Measurements from ENCODE around the gene ABHD2. TPM values are rescaled to one million over a fixed set of nuclear protein-coding genes. Genes with fewer than 3 reads are reported as not detected.
A peak's percentile ranks its signal among the peaks of the same experiment; 100 is the strongest.
"Not testable (repeated sequence)": the region's sequence is repeated elsewhere in the genome, so short reads cannot be mapped to it uniquely, and the experiment has no call there.

The ABHD2 gene
- total RNA-seq, 2 experiments from 2014 or later = 53.3 to 58.1 TPM

GRCh38 chr15:89083246-89083645 lies 5.0 kb upstream of the ABHD2 start:
- H3K27ac Mint-ChIP-seq = no peak overlapping the region
- no peaks in the 10 kb centered on the region for H3K4me1 Mint-ChIP-seq
- no peaks in the 10 kb centered on the region for H3K9me3 Mint-ChIP-seq (ENCODE audit: low read depth)
- H3K36me3 Mint-ChIP-seq = no peaks in the 10 kb centered on the region
- ATAC-seq (no peak), DNase-seq (no peak)
- CTCF ChIA-PET = no interaction called here
- H3K4me3 Mint-ChIP-seq = no peak overlapping the region
- peaks cover 13% of the 10 kb centered on the region for H3K27me3 Mint-ChIP-seq

- DNase-seq = no peak
- Mint-ChIP-seq H3K4me1 (peaks cover 10% of the 10 kb centered on the region), H3K4me3 (no peak overlapping the region), H3K27ac (no peak overlapping the region), H3K9me3 (ENCODE audit: low read depth) (no peaks in the 10 kb centered on the region), H3K27me3 (peaks cover under 1% of the 10 kb centered on the region), H3K36me3 (peaks cover 3% of the 10 kb centered on the region)
- CTCF ChIA-PET = interaction anchor here (0.5 to 1.4 kb wide), 2 partner anchors 28 to 38 kb away, joined by 3 read pairs; no protein-coding TSS in a partner anchor
- no peak for ATAC-seq
Observed at GRCh38 chr15:89085289-89085926, 2.8 kb upstream of the ABHD2 start.

- not testable (repeated sequence) for H3K27ac Mint-ChIP-seq; ATAC-seq; H3K27me3 Mint-ChIP-seq; H3K36me3 Mint-ChIP-seq; H3K4me3 Mint-ChIP-seq; H3K9me3 Mint-ChIP-seq (ENCODE audit: low read depth); DNase-seq
- peaks cover 15% of the 10 kb centered on the region for H3K4me1 Mint-ChIP-seq
- CTCF ChIA-PET = interaction anchor here (1.4 to 6.1 kb wide), 2 partner anchors 28 to 44 kb away, joined by 3 to 28 read pairs; no protein-coding TSS in a partner anchor
Observed at GRCh38 chr15:89085933-89086332, 2.3 kb upstream of the ABHD2 start.

- not testable (repeated sequence) for H3K9me3 Mint-ChIP-seq (ENCODE audit: low read depth); H3K4me3 Mint-ChIP-seq; DNase-seq; H3K27me3 Mint-ChIP-seq; H3K36me3 Mint-ChIP-seq; H3K27ac Mint-ChIP-seq; ATAC-seq
- H3K4me1 Mint-ChIP-seq = peaks cover 20% of the 10 kb centered on the region
- CTCF ChIA-PET = interaction anchor here (0.7 to 6.1 kb wide), 3 partner anchors 29 to 196 kb away, joined by 3 to 28 read pairs (median 3); no protein-coding TSS in a partner anchor
Observed at GRCh38 chr15:89086390-89086789, 1.9 kb upstream of the ABHD2 start.

GRCh38 chr15:89087161-89087829 lies 961 bp upstream of the ABHD2 start:
- CTCF ChIA-PET = interaction anchor here (0.9 to 6.1 kb wide), 14 partner anchors 9 to 230 kb away, joined by 3 to 32 read pairs (median 7); partner anchors contain the start of gene FANCI
- no peak for ATAC-seq
- H3K27me3 Mint-ChIP-seq = no peaks in the 10 kb centered on the region
- no peak for DNase-seq
- no peak overlapping the region for H3K4me3 Mint-ChIP-seq
- no peaks in the 10 kb centered on the region for H3K9me3 Mint-ChIP-seq (ENCODE audit: low read depth)
- no peak overlapping the region for H3K27ac Mint-ChIP-seq
- peaks cover 28% of the 10 kb centered on the region for H3K4me1 Mint-ChIP-seq
- H3K36me3 Mint-ChIP-seq = peaks cover 5% of the 10 kb centered on the region

GRCh38 chr15:89088605-89089315 lies 504 bp downstream of the ABHD2 start:
- Mint-ChIP-seq H3K27me3 (no peaks in the 10 kb centered on the region), H3K36me3 (peaks cover 9% of the 10 kb centered on the region), H3K4me3 (no peak overlapping the region), H3K4me1 (peaks cover 35% of the 10 kb centered on the region), H3K9me3 (ENCODE audit: low read depth) (no peaks in the 10 kb centered on the region), H3K27ac (no peak overlapping the region)
- ATAC-seq (no peak), DNase-seq (no peak)
- CTCF ChIA-PET = interaction anchor here (0.8 to 6.1 kb wide), 19 partner anchors 8 to 184 kb away, joined by 3 to 32 read pairs (median 4); partner anchors contain the start of gene FANCI

GRCh38 chr15:89089316-89090230 lies 1.3 kb downstream of the ABHD2 start:
- no peak for ATAC-seq
- peak overlapping the region; percentile 58 for H3K27ac Mint-ChIP-seq
- CTCF ChIA-PET = interaction anchor here (0.8 to 6.1 kb wide), 11 partner anchors 10 to 185 kb away, joined by 3 to 32 read pairs (median 5); partner anchors contain the start of gene FANCI
- peaks cover 35% of the 10 kb centered on the region for H3K4me1 Mint-ChIP-seq
- no peak overlapping the region for H3K4me3 Mint-ChIP-seq
- H3K36me3 Mint-ChIP-seq = peaks cover 9% of the 10 kb centered on the region
- no peak for DNase-seq
- H3K9me3 Mint-ChIP-seq (ENCODE audit: low read depth) = no peaks in the 10 kb centered on the region
- no peaks in the 10 kb centered on the region for H3K27me3 Mint-ChIP-seq

GRCh38 chr15:89090791-89091626 lies 2.8 kb downstream of the ABHD2 start:
- Mint-ChIP-seq H3K27me3 (no peaks in the 10 kb centered on the region), H3K9me3 (ENCODE audit: low read depth) (no peaks in the 10 kb centered on the region), H3K4me1 (peaks cover 35% of the 10 kb centered on the region), H3K4me3 (peak overlapping the region; percentile 74), H3K36me3 (peaks cover 11% of the 10 kb centered on the region), H3K27ac (peak overlapping the region; percentile 91)
- DNase-seq = peak; percentile 51
- CTCF ChIA-PET = interaction anchor here (0.9 to 6.1 kb wide), 11 partner anchors 9 to 116 kb away, joined by 3 to 32 read pairs (median 7); no protein-coding TSS in a partner anchor
- no peak for ATAC-seq

- Mint-ChIP-seq H3K4me3 (peak overlapping the region; percentile 74), H3K27me3 (no peaks in the 10 kb centered on the region), H3K4me1 (peaks cover 35% of the 10 kb centered on the region), H3K36me3 (peaks cover 11% of the 10 kb centered on the region), H3K27ac (peak overlapping the region; percentile 91), H3K9me3 (ENCODE audit: low read depth) (no peaks in the 10 kb centered on the region)
- CTCF ChIA-PET = interaction anchor here (0.9 to 6.1 kb wide), 10 partner anchors 8 to 115 kb away, joined by 3 to 28 read pairs (median 6); no protein-coding TSS in a partner anchor
- DNase-seq = no peak
- no peak for ATAC-seq
Observed at GRCh38 chr15:89091627-89092220, 3.5 kb downstream of the ABHD2 start.

GRCh38 chr15:89093509-89093908 lies 5.3 kb downstream of the ABHD2 start:
- peaks cover 35% of the 10 kb centered on the region for H3K4me1 Mint-ChIP-seq
- H3K9me3 Mint-ChIP-seq (ENCODE audit: low read depth) = no peaks in the 10 kb centered on the region
- CTCF ChIA-PET = no interaction called here
- H3K27ac Mint-ChIP-seq = no peak overlapping the region
- DNase-seq (no peak), ATAC-seq (no peak)
- no peaks in the 10 kb centered on the region for H3K27me3 Mint-ChIP-seq
- no peak overlapping the region for H3K4me3 Mint-ChIP-seq
- H3K36me3 Mint-ChIP-seq = peaks cover 12% of the 10 kb centered on the region

GRCh38 chr15:89095073-89095472 lies 6.8 kb downstream of the ABHD2 start:
- Mint-ChIP-seq H3K36me3 (peaks cover 11% of the 10 kb centered on the region), H3K9me3 (ENCODE audit: low read depth) (no peaks in the 10 kb centered on the region), H3K27ac (no peak overlapping the region), H3K4me1 (peaks cover 27% of the 10 kb centered on the region), H3K27me3 (no peaks in the 10 kb centered on the region), H3K4me3 (no peak overlapping the region)
- CTCF ChIA-PET = no interaction called here
- ATAC-seq (no peak), DNase-seq (no peak)
